Measurements from ENCODE around the gene FARP1.

DNA sequence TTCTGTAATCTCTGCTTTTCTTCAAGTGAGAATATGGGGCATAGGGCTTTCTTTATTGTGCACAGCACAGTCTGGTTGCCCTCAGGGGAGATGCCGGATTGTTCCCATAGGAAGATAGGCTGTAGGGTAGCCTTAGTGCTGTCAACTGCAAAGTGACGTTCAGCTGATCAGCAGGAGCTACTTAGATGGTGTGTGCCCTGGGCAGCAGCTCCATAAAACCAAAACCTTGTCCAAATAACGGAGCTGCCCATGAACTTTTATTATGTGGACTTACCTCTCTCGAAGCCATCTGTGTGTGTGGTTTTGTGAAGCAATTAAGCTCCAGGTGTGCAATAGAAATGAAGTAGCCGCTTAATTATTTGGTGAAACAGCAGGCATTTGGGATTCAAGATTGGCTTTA is 154.2 kb downstream of the FARP1 start:
- TF ChIP-seq CTCF (IDR thresholded peaks at IDR 0.05) (no peak), POLR2A (IDR thresholded peaks at IDR 0.05) (no peak), POLR2AphosphoS5 (IDR thresholded peaks at IDR 0.05) (no peak)

Data from suprapubic skin (tissue), 4 donors.